ENCODE data around the gene CTSD.

- TF ChIP-seq CTCF (IDR thresholded peaks at IDR 0.05; ENCODE audit: control extremely low read depth in 1 of 3, insufficient read depth in 1 of 3, low read depth in 1 of 3, low read length in 3 of 3) (no peak), BRCA1 (IDR thresholded peaks at IDR 0.05; ENCODE audit: low read depth, low read length) (no peak), TAF1 (IDR thresholded peaks at IDR 0.05; ENCODE audit: low read depth, low read length) (no peak), MAX (IDR thresholded peaks at IDR 0.05) (no peak), CEBPB (IDR thresholded peaks at IDR 0.05; ENCODE audit: low read depth, low read length) (no peak), SIX5 (IDR thresholded peaks at IDR 0.05; ENCODE audit: low read depth, low read length) (no peak), EP300 (IDR thresholded peaks at IDR 0.05; ENCODE audit: borderline replicate concordance in 1 of 2, low read depth in 2 of 2, low read length in 2 of 2) (no peak), ATF3 (IDR thresholded peaks at IDR 0.05; ENCODE audit: insufficient read depth, low read depth, low read length) (no peak)
Observed at GRCh38 chr11:1733009-1733715, 30.6 kb downstream of the CTSD start.
